DMS114 treated with DMSO at 0.1 percent for 48 hours (cell line): ENCODE measurements around the gene NEO1.
"Not testable (repeated sequence)": the region's sequence is repeated elsewhere in the genome, so short reads cannot be mapped to it uniquely, and the experiment has no call there.

Experiments
- DNase-seq: peaks from one replicate; lab custom pipeline; 2025; ENCODE audit not compliant: unreplicated experiment; lab: John Stamatoyannopoulos, UW

NEO1 gene

DNA sequence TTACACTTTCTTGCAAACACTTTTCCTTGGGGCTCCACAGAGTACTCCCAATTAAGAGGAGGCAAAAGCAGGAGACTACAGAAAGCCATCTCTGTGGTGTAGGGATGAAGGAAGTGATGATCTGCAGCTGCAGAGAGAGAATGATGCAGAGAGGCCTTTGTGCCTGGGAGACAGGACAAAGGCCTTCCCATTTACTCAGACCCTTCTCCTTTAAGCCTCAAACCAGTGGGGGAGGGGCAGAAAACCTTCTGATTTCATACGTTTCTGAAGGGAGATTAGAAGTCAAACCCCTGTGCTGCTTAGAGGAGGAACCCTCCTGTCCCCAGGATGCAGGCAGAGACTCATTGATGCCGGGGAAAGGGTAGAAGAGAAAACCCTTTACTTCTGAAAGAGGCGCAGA lies 130.8 kb downstream of the NEO1 start:
- DNase-seq = no peak

DNA sequence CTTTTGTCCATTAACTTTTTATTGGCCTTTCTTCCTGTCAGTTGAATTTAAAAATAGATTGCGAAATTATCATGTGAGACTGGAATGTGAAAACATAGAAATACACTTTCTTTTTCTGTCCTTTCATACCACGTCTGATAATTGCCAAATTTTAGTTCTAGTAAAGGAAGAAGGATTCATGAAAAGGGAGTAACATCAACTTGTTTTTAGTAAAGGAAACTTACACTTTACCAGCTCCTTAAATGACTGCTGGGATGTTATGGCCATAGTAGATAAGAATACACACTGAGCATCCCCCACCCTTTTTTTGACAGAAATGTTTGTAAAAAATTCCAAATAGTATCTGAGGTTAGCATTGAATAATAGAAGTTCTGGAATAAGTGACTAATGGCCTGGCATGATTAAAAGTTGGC lies 137.9 kb downstream of the NEO1 start:
- no peak for DNase-seq

DNA sequence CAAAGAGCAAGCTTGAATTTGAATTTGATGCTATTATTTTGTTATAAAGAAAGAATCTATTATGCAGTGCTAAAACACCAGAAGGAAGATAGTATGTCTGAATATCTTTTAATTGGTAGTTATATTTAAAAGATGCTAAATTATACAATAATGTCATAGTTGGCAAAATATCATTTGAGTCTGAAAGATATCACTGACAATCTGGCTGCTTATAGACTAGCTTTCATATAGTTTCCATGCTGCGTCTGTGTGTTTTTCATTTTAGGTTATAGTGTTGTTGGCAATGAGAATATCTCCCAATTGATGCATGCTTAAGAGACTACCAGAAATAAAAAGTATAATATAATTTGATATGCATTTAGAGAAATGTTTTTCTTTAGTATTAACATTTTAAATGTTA lies 142.9 kb downstream of the NEO1 start:
- DNase-seq = no peak

DNA sequence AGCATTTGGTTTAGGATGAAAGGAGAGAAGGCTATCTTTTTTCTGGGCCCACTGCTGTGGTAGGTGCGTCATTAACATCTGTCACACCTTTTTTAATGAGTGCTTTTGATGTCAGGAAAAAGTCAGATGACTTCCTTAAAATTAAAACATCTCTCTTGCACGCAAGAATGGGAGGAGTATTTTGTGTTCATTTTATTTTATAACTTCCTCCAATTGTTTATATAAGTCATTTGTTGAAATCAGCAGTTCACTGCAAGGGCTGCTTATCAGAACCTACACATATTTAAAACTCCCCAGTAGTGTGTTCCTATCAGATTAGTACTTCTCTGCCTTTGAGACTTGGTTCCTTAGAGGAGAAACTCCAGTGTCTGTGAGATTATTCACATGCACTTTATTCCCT lies 143.8 kb downstream of the NEO1 start:
- no peak for DNase-seq

DNA sequence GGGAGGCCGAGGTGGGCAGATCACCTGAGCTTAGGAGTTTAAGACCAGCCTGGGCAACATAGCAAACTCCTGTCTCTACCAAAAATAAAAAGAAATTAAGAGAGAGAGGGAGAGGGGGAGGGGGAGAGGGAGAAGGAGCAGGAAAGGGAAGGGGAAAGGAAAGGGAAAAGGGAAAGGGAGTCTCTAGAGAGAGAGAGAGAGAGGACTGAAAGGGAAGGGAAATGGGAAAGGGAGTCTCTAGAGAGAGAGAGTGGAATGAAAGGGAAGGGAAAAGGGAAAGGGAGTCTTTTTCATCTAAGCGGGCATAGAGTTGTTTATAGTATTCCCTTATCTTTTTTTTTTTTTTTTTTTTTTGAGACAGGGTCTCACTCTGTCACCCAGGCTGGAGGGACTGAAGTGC lies 148.1 kb downstream of the NEO1 start:
- DNase-seq = no peak

DNA sequence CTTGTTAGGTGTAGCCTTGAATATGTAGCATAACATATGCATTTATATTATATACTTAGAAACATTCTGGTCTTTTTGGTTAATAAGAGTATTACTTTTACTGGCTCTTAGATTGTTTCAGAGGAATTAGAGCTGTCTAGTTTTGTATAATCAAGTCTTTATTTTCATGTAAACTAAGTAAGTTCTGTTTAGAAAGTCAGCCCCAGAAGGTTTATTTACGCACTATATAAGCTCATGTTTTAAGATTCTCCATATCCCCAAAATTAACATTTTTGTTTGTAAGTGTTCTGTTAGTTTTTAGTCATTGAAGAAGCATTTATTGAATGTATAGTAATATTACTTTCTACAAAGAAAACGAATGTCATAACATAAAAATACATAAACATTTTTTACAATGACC lies 158.4 kb downstream of the NEO1 start:
- no peak for DNase-seq

DNA sequence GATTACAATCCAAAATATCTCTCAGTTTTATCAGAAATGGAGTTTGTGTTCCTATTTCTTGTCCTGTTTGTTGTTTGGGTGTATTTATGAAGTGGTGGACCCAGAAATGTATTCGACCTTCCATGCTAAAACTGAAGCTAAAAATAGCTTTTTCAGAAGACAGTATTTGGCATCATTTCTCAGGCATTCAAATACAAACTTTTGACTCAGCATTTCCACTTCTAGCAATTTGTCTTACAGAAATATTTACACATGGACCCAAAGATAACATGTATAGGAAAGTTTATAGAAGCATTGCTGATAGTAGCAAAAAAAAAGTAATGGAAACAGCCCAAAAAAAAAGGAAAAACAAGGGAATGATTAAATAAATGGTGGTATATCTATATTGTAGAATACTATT lies 160.2 kb downstream of the NEO1 start:
- no peak for DNase-seq

DNA sequence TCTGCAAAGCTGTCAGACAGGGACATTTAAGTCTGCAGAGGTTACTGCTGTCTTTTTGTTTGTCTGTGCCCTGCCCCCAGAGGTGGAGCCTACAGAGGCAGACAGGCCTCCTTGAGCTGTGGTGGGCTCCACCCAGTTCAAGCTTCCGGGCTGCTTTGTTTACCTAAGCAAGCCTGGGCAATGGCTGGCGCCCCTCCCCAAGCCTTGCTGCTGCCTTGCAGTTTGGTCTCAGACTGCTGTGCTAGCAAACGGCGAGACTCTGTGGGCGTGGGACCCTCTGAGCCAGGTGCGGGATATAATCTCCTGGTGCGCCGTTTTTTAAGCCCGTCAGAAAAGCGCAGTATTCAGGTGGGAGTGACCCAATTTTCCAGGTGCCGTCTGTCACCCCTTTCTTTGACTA lies 169.2 kb downstream of the NEO1 start:
- DNase-seq = not testable (repeated sequence)

DNA sequence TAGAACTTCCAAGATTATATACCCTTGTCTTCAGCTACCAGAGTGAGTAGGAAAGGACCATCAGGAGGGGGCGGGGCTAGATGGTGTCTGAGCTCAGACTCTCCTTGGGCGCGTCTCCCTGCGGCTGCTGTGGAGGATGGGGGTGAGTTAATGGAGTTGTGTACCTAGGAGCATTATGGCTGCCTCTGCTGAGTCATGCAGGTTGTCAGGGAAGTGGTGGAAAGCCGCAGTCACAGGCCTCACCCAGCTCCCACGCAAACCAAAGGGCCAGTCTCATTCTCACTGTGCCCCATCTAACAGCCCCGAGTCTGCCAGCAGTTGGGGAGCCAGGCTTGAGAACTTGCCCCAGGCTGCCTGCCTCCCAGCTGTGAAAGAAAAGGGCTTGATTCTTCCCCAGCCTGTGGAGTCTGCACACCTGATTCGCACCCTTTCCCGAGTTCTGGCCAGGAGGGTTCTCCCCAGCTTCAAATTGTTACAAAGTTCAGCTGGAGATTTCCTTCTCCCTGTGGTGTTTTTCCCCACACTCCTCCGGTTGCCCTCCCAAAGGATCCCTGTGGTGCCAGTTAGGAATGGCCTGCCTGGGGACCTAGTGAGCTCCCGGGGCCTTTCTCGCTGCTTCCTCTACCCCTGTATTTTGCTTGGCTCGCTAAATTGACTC lies 173.2 kb downstream of the NEO1 start:
- no peak for DNase-seq

DNA sequence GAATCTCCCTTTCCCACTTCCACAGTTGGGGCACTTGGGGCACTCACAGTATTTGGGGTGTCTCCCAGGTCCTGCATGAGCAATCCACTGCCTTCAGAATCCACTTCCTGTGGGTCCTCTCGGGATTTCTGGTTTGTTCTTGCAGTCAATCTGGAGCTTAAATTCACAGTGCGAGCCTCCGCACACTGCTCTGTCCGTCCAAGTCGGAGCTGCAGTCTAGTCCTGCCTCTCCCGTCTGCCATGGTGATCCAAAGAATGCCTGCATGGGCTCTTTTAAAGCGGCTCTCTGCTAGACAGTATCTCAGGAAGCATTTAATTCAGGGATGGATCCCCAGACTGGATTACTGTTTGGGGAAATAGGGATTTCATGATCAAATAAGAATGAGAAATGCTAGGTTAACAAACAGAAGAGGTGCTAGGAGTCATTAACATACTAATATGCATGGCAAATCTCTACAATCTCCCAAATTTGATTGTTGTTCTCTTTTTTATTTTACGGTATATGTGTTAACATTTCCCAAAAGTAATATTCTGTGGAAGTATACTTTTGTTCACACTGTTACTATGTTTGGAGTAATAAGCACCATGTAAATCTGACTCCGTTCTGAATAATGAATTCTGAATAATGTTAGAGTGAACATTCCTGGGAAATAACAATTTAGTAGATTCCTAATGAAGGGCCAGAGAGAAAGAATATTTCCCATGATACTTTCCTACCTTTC lies 174.0 kb downstream of the NEO1 start:
- no peak for DNase-seq

DNA sequence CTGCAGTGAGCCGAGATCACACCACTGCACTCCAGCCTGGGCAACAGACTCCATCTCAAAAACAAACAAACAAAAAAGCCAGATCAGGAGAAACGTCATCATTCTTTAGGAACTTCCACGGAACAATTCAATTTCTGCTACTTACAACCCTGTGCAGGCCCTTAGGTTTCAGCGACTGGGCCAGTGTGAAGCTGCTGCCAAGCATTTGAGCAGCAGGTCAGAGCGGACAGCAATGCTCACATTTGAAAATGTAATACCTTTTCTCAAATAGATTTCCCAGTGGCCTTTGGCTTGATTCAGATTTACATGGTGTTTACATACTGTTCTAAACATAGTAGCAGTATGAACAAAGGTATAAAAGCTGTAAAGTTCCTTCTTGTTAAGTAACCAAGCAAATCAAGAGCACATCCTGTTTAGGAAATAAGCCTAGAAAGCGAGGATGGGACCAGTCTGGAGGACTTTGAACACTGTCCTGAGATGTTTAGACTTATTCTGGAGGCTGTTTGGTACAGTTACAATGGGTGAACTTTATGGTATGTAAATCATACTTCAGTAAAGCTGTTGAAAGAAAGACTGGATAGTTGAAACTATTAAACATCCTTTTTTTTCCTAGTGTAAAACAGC lies 175.3 kb downstream of the NEO1 start:
- no peak for DNase-seq

DNA sequence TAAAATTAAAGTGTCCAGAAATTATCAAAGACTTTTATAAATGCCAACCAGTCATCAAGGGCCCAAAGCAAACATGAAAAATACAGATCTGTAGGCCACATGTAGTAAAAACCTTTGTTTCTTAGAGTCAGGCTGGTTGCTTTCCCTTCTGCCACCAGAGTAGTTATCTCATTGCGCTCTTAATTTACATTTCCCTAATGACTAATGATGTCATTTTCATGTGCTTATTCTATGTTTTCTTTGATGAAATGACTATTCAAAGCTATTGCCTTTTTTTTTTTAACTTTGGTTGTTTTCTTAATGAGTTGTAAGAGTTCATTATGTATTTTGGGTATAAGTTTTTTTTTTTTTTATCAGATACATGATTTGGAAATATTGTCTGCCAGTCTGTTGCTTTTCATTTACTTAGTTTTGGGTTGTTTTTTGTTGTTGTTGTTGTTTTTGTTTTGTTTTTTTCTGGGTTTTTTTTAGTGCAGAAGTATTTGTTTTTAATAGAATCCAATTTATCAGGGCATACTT lies 175.9 kb downstream of the NEO1 start:
- DNase-seq = no peak

DNA sequence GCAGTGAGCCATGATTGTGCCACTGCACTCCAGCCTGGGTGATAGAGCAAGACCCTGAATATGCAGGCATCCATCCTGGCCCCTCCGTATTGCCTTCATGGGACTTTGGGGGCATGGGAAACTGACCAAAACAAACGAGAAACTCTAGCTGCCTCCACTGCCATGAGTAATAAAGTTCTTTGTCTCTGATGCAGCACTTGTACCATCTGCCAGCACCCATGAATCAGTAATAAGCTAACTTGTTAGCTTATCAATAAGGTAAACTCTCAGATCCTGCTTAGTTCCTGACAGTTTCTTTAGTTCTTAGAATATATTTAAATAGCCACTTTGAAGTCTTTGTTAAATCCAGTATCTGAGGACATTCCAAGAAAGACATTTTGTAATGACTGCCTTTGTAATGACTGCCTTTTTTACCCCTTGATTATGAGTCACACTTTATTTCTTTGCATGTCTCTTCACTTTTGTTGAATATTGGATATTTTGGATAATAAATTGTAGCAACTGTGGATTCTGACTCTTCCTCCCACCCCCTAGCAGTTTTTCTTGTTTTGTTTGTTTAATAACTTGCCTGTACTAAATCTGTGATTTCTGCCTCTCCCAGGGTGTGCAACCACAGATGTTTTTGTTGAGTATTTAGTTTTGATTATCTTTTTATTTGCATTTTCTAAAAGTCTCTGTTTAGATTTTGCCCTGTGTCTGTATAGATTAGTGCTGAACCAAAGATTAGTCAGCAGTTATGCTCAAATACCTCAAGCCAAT lies 179.6 kb downstream of the NEO1 start:
- DNase-seq = no peak

DNA sequence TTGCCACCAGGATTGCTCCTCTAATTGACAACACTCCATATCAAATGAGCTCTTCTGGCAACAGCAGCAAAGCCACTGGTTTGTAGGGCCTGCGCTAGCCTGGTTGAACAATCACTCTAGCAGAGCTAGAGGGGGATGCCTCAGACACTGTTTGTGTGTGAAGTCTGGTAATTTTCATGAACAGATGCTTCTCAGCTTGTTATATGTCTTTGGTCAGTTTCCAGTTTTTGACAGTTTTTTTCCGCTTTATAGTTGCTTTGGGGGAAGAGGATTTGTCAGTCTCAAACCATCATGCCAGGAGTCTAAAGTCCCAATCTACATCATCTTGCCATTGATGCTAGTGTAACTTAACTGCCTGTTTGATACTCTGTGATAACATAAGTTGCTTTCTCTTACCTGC lies 180.5 kb downstream of the NEO1 start:
- no peak for DNase-seq

DNA sequence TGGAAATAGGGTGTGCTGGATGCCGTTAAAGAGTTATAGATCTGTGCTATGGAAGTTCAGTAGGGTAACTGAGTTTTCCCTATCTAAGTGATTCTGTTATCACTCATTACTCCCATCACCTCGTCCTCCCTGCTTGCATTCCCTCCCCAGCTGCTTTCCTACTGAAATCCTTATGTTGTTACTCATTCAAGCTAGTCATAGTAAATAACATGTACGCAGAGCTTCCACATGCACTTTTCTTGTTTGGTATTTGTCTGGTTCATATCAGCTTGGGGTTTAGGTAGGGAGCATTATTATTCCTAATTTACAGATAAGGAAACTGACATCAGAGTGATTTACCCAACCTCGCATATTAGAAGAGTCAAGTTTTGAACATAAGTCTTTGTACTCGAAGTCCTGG lies 181.4 kb downstream of the NEO1 start:
- DNase-seq = no peak

DNA sequence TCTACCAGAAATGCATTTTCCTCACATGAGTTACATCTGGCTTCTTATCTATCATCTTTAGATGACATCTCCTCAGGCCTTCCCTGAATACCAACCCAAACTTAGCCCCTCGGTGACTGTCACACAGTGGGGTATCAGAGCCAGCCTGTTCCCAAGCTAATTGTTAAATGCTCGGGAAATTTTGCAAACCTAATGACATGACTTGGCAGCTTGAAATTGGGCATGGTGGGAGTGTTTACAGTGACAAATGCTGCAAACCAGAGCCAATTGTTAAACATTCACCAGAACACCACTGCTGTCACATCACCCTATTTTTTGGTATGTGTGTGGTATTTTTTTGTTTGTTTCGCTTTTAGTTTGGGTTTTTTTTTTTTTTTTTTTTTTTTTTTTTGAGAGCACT lies 185.6 kb downstream of the NEO1 start:
- no peak for DNase-seq

DNA sequence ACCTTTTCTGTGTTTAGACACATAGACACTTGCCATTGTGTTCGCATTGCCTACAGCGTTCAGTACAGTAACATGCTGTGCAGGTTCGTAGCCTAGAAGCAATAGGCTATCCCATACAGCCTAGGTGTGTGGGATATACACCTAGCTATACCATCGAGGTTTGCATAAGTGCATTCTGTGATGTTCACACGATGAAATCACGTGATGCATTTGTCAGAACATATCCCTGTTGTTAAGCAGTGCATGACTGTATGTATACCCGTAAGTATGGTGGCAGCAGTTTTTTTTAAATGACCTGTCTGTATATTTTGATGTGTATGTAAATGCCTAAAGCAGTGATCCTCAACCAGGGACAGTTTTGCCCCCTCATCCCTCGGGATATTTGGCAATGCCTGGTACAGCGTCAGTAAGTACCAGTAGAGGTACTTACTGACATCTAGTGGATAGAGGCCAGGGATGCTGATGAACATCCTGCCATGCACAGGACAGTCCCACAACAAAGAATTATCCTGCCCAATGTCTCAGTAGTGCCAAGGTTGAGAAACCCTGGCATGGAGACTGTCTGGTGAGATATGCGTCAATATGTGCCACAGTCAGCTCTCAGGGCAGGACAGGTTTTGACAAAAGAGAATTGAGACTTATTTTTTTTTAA lies 187.4 kb downstream of the NEO1 start:
- peak; percentile 25 for DNase-seq

DNA sequence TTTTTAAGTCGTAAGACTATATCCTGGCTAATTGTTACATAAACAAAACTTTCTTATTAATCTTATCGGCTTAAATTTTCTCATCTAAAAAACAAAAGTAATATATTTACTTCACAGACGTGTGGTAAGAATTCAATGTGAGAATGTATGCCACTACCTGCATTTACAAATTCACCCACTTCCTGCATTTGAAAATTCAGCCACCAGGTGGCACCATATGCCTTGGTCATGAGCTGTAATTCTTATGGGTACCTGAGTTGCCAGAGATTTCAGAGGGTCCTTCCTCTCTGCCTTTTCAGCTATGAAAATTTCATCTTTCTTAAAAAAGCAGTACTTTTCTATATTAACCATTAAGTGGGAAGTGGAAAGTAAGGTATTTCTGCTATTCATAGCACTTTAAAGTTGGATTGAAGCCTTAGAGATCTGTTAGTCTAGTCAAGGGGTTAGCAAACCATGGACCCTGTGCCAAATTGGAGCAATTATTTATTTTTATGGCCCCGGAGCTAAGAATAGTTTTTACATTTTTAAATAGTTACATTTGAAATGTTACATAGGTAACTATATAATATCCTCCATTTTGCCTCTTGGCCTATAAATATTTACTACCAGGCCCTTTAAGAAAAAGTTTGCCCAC lies 188.7 kb downstream of the NEO1 start:
- peak; percentile 49 for DNase-seq

DNA sequence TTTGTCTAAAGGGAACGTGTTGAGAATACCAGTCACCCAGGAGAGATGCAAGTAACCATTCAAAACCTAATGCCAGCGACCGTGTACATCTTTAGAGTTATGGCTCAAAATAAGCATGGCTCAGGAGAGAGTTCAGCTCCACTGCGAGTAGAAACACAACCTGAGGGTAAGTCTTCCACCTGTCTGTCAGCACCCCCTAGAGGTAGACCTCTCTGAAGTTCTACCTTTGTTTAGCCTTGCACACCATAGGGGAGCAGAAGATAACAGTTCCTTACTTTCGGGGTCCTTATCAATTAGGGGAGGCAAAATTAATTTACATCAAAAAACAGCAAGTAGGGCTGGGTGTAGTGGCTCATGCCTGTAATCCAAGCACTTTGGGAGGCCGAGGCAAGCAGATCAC lies 192.1 kb downstream of the NEO1 start:
- DNase-seq = no peak

DNA sequence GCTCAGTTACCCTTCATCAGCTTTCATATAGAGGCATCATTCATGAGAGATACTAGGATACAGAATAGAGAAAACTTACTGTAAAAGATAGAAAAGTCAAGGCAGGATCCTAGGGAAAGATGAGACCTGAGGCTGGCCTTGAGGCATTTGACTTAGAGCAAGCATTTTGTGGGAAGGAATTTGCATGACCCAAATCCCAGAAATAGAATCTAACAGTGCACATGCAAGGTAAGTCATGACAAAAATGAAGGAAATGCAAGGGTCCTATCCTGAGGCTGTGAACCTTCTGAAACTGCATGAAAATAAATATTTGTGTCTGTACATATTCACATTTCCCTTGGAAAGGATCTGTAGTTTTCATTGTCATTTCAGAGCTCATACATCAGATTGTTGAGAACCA lies 194.2 kb downstream of the NEO1 start:
- DNase-seq = no peak

DNA sequence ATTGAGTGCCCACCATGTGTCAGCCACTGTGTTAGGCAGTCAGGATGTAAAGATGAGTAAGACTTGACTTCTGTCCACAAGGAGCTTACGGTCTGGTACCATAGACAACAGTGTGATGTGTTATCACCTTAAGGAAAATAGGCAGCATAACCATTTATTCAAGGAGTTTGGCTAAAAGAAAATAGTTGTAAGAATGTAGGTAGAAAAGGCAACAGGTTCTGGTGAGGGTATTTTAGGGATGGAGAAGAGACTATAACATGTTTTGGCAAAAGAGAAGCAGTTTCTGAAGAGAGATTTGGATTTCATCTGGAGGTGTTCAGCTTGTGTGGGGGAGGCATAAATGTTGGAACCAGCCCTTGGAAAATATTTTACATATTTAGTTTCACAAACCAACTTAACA lies 194.6 kb downstream of the NEO1 start:
- no peak for DNase-seq
